GM12873 (cell line): Measurements from ENCODE around the gene ADAMTS9.

Experiments
- CTCF ChIP-seq: IDR thresholded peaks from 2 replicates; pipeline ENCODE4 v1.5.1; 2012; ENCODE audit warnings: low read depth, mild to moderate bottlenecking, moderate library complexity, low read length, control low read depth; ENCODE audit not compliant: insufficient read depth; ENCODE audit errors: missing control alignments

ADAMTS9 gene

DNA sequence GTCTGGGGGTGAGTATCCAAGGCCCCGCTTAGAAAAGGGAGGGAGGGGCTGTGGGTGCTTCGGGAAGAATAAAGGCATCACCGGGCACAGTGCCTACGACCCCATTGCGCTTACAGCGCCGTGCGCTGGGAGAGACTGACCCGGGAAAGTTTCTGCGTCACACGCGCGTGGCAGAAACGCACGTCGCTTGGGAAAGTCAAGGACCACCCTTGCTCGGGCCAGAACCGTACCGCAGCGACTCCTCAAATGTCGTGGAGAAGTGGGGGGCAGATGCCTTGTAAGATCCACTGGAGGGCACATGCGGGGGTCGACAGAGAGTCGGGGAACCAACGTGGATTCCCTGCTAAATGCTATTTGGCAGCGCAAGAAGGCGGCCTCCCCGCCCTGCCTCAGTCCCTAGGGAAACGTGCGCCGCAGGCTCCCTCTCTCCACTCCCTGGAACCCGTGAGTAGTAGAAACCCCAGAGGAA is 2.4 kb downstream of the ADAMTS9 start:
- no peak for TF ChIP-seq CTCF

- no peak for TF ChIP-seq CTCF
These were observed 3.0 kb downstream of the ADAMTS9 start for GRCh38 chr3:64684715-64685261.

- TF ChIP-seq CTCF: no peak
These were observed 6.0 kb downstream of the ADAMTS9 start for GRCh38 chr3:64681827-64682226.

DNA sequence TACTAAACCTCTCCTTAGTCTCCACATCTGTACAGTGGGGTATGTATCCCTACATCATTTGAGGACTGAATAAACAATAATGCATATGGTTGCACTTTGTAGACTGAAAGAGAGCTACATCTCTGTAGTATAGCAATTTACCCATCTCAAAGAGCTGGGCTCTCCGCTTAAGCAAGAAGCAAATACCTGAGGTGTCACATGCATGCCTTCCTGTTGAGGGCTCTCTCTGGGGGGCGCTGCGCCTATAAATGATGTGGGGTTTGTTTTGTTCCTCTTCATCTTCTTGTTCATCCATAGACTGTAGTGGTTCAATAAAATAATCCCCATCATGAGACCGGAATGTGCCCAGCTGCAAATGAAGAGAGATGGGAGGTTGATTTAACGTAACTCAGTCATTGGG is 6.8 kb downstream of the ADAMTS9 start:
- no peak for TF ChIP-seq CTCF

- no peak for TF ChIP-seq CTCF
These were observed 7.5 kb downstream of the ADAMTS9 start for GRCh38 chr3:64680334-64680733.

DNA sequence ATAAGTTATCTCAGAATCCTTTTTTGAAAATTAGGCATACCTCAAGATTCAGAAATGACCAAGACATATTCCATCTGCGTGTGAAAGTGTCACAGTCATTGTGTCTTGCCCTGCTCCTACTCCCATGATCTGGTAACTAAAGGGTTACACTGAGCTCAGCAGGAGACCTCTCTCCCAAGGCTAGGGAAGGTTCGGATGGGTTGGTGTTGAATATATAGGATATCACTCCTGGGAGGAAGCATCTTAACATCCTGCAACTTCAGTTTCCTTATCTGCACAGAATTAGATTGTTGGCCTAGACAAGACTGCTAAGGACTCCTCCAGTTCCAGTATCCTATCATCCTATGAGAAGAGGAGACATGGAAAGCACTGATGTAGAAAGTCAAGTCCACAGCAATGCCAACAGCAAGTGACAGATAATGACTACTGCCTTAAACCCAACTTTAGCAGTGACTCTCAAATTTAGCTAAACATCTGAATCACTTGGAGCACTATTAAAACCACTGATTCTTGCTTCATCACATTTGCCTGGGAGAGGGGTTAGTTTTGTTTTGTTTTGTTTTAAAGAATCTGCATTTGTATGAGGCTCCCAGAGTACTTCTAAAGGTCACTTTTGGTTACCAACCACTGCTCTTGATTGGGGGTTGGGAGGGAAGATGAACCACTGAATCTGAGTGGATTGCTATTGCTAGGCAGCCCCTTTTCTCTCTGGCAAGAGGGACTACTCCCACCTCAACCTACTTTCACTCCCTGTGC is 9.7 kb downstream of the ADAMTS9 start:
- no peak for TF ChIP-seq CTCF

- TF ChIP-seq CTCF: no peak
These were observed 11.0 kb downstream of the ADAMTS9 start for GRCh38 chr3:64676831-64677230.
